ENCODE measurements around the gene ZDHHC11. TPM values are rescaled to one million over a fixed set of nuclear protein-coding genes. Genes with fewer than 3 reads are reported as not detected.
"Not testable (repeated sequence)": the region's sequence is repeated elsewhere in the genome, so short reads cannot be mapped to it uniquely, and the experiment has no call there.

Gene ZDHHC11
- total RNA-seq, 6 donors from 2014 or later, result 18.9 to 64.6 (median 27.5) TPM

DNA sequence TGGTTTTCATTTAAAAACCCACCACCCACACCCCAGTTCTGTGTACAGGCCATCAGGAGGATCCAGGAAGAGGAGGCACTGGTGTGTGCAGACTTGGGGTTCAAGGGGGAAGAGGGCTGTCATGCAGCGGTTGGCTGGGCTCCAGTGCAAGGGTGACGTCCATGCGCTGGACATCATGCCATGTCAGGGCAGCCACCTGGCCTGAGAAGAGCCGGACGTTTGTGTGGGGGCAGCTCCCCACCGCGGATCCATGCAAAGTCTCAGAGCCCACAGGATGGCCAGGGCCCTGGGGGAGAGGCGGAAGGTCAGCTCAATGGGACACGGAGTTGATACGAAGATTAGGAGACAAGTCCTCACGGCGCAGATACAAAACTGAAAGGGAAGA, 30.8 kb upstream of the ZDHHC11 start:
- TF ChIP-seq EP300 (IDR thresholded peaks at IDR 0.05) (no peak), POLR2AphosphoS5 (IDR thresholded peaks at IDR 0.05) (no peak), POLR2A (IDR thresholded peaks at IDR 0.05) (no peak)
- TF ChIP-seq, protein P1, sequence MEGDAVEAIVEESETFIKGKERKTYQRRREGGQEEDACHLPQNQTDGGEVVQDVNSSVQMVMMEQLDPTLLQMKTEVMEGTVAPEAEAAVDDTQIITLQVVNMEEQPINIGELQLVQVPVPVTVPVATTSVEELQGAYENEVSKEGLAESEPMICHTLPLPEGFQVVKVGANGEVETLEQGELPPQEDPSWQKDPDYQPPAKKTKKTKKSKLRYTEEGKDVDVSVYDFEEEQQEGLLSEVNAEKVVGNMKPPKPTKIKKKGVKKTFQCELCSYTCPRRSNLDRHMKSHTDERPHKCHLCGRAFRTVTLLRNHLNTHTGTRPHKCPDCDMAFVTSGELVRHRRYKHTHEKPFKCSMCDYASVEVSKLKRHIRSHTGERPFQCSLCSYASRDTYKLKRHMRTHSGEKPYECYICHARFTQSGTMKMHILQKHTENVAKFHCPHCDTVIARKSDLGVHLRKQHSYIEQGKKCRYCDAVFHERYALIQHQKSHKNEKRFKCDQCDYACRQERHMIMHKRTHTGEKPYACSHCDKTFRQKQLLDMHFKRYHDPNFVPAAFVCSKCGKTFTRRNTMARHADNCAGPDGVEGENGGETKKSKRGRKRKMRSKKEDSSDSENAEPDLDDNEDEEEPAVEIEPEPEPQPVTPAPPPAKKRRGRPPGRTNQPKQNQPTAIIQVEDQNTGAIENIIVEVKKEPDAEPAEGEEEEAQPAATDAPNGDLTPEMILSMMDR (IDR thresholded peaks at IDR 0.05), result no peak
- H3K4me3 ChIP-seq, result no peak overlapping the region
- DNase-seq, result no peak
- H3K36me3 ChIP-seq, result peaks cover 9 to 80% (median 74%) of the 10 kb centered on the region in 4 donors
- no peak overlapping the region for H3K27ac ChIP-seq
- 92 to 94% methylated on average over 12 of the region's 12 CpGs for WGBS, 2 donors
- no peaks in the 10 kb centered on the region for H3K9me3 ChIP-seq
- peaks cover 0 to 8% (median 0%) of the 10 kb centered on the region in 4 donors for H3K4me1 ChIP-seq
- no peaks in the 10 kb centered on the region for H3K27me3 ChIP-seq
- ATAC-seq (ENCODE audit: low FRiP score in 2 of 2), result no peak

DNA sequence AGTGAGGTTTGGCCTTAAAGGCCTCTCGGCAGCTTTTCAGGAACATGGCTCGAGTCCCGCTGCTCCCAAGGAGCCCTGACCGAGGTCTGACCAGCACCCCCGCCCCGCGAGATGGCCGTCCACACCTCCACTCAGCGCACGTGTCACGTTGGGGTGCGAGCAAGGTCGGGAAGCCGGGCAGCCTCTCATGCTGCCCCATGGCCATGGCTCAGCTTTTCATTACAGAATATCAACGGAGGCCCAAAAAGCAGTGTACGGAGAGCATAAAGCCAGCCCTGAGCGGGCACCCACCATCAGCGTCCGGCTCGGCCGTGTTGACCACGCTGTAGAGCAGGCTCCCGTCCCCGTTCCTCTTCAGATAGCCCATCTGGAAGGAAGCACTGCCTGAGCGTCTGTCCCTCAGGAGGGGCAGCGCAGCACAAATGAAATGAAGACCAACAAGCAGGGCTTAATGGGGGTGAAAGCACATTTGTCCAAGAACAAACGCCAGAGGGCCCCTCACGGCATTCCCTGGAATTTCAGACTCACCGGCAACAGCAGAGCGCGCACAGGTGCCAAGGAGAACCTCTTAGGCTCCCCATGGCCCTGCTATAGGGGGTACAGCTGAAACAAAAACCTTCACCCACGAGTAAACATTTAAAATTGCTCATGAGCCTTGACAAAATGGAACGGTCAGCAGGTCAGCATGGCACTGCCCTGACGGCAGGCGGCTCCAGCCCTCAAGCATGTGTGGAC, 30.2 kb upstream of the ZDHHC11 start:
- WGBS, 2 donors, result 96 to 99% methylated on average over 11 to 35 of the region's 35 CpGs
- Histone ChIP-seq H3K27me3 (no peaks in the 10 kb centered on the region), H3K27ac (no peak overlapping the region)

DNA sequence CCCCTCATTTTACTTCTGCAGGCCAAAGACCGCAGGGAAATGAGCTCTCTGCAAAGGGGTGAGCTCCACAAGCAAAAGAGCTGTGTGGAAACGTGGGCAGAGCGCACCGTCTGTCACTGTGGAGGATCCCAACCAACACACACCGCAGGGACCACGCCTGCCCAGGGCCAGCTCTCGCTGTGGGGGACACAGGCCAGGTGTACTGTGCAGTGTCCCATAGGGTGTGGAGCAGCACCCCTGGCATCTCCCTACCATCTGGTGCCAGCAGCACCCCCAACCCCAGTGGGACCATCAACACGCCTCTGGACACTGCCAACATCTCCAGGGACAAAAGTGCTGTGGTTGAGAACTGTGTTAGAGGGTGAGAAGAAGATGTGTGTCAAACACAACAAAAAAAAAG, 27.9 kb upstream of the ZDHHC11 start:
- not testable (repeated sequence) for H3K9me3 ChIP-seq; H3K4me3 ChIP-seq; H3K4me1 ChIP-seq; H3K27me3 ChIP-seq; ATAC-seq (ENCODE audit: low FRiP score in 2 of 2); DNase-seq; H3K27ac ChIP-seq
- H3K36me3 ChIP-seq, result peaks cover 9 to 78% (median 70%) of the 10 kb centered on the region in 4 donors
- WGBS, 2 donors, result no CpG with 5 or more reads among the region's 8 CpGs

More for the DNA sequence above, 30.2 kb upstream of the ZDHHC11 start:
- no peak overlapping the region for H3K4me3 ChIP-seq
- no peak for ATAC-seq (ENCODE audit: low FRiP score in 2 of 2)
- TF ChIP-seq, protein P1 (IDR thresholded peaks at IDR 0.05), result no peak
- no peak for TF ChIP-seq POLR2AphosphoS5 (IDR thresholded peaks at IDR 0.05)
- no peak for TF ChIP-seq EP300 (IDR thresholded peaks at IDR 0.05)
- no peak for TF ChIP-seq POLR2A (IDR thresholded peaks at IDR 0.05)
- peaks cover 6 to 79% (median 73%) of the 10 kb centered on the region in 4 donors for H3K36me3 ChIP-seq
- H3K9me3 ChIP-seq, result no peaks in the 10 kb centered on the region
- H3K4me1 ChIP-seq, result peaks cover 0 to 8% (median 0%) of the 10 kb centered on the region in 4 donors
- DNase-seq, result no peak

DNA sequence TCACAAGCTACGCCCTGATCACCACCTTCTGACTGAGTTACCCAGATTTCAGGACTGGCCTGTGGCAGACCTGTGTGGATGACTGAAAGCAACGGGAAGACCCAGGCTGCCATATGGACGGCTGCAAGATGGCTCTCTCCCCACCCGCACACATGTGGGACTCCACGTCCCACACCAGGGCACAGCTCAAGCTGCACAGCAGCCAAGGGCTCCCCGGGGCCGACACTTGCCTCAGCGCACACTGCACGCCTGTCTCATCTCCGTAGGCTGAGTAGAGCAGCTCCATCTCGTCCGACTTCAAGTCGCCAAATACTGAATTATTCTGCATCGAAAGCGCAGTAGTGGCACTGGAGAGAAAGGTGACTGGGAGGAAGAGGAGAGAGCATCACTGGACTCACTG, 27.3 kb upstream of the ZDHHC11 start:
- WGBS, 2 donors, result 93 to 99% methylated on average over 10 to 15 of the region's 15 CpGs
- no peak for DNase-seq
- TF ChIP-seq EP300 (IDR thresholded peaks at IDR 0.05), result no peak
- TF ChIP-seq, protein P1 (IDR thresholded peaks at IDR 0.05), result no peak
- no peak for TF ChIP-seq POLR2AphosphoS5 (IDR thresholded peaks at IDR 0.05)
- TF ChIP-seq POLR2A (IDR thresholded peaks at IDR 0.05), result no peak
- Histone ChIP-seq H3K36me3 (peaks cover 4 to 76% (median 67%) of the 10 kb centered on the region in 4 donors), H3K27me3 (no peaks in the 10 kb centered on the region), H3K27ac (no peak overlapping the region), H3K9me3 (no peaks in the 10 kb centered on the region), H3K4me3 (no peak overlapping the region), H3K4me1 (peaks cover 0 to 5% (median 2%) of the 10 kb centered on the region in 4 donors)
- peak in 1 of 2 donors; percentile 3 for ATAC-seq (ENCODE audit: low FRiP score in 2 of 2)

DNA sequence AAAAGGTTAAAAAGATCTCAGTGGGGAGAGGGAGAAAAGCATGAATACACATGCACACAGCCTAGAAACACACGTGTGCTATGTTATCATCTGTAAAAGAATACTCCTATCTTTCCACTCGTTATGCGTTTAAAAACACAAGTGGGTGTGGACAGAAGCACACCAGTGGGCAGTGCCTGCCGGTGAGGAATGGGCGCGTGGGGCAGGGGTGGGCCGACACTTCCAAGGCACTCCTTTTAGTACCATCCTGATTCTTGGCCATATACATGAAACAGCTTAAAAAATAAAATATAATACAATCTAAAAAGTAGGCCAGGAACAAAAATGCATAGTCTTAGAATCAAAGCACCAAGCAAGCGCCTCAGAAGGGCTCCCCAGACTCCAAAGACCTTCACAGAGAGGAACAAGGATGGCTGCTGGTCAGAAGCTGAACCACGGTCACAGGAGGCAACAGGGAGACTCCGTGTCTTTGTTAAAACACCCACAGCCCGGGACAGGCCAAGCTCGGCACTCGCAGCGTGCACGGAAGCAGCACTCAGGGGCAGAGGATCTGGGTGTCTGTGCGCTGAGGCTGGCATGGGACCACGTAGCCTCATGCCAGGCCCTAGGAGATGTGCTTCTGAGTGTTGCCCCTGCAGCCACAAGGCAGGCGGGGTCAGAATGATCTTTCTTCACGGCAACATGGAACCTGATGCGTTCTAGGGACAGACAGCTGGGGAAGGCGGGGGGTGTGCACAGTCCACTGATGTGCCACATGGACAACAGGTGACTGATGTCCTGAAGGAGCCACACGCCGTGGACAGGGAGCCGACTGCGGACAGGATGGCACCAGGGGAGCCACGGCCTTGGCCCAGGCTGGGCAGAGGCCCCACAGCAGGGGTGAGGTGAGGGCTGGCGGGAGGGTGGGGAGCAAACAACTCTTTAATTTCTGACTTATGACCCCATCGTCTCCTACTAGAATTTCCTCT, 25.9 kb upstream of the ZDHHC11 start:
- Histone ChIP-seq H3K4me3 (no peak overlapping the region), H3K27ac (no peak overlapping the region), H3K27me3 (no peaks in the 10 kb centered on the region), H3K4me1 (peaks cover 0 to 10% (median 2%) of the 10 kb centered on the region in 4 donors), H3K9me3 (no peaks in the 10 kb centered on the region), H3K36me3 (peaks cover 4 to 76% (median 67%) of the 10 kb centered on the region in 4 donors)
- no peak for DNase-seq
- TF ChIP-seq EP300 (IDR thresholded peaks at IDR 0.05), result no peak
- no peak for TF ChIP-seq POLR2A (IDR thresholded peaks at IDR 0.05)
- TF ChIP-seq, protein P1 (IDR thresholded peaks at IDR 0.05), result no peak
- TF ChIP-seq POLR2AphosphoS5 (IDR thresholded peaks at IDR 0.05), result no peak
- 93 to 95% methylated on average over 25 to 28 of the region's 28 CpGs for WGBS, 2 donors
- no peak for ATAC-seq (ENCODE audit: low FRiP score in 2 of 2)

All from upper lobe of left lung (tissue), 6 donors.